Suprapubic skin (tissue), 4 donors: Measurements from ENCODE around the gene SCUBE3. TPM values are rescaled to one million over a fixed set of nuclear protein-coding genes. Genes with fewer than 3 reads are reported as not detected.

Source experiments
- DNase-seq, 2 donors: peaks; one replicate each; pipeline ENCODE4 v3.0.0-alpha.2; 2019; ENCODE audit warnings: low spot score in 2 of 2
- H3K27ac ChIP-seq: fragments of 200-600 bp; sonication (generic); one replicate; pipeline ENCODE4 v1.5.1; 2019
- H3K27me3 ChIP-seq: fragments of 200-600 bp; sonication (generic); one replicate; pipeline ENCODE4 v1.5.1; 2019
- H3K36me3 ChIP-seq: fragments of 200-600 bp; sonication (generic); one replicate; pipeline ENCODE4 v1.5.1; 2019
- H3K4me1 ChIP-seq: fragments of 200-600 bp; sonication (generic); one replicate; pipeline ENCODE4 v1.5.1; 2019
- H3K4me3 ChIP-seq: fragments of 200-600 bp; sonication (generic); one replicate; pipeline ENCODE4 v1.5.1; 2019; ENCODE audit warnings: mild to moderate bottlenecking
- H3K9me3 ChIP-seq: fragments of 200-600 bp; sonication (generic); one replicate; pipeline ENCODE4 v1.5.1; 2019
- EP300 ChIP-seq: sonication (generic); formaldehyde crosslinking; IDR thresholded peaks from one replicate; pipeline ENCODE4 v1.6.1; 2017; ENCODE audit warnings: antibody characterized with exemption
- POLR2A ChIP-seq, 2 donors: fragments of 450-650 bp; IDR thresholded peaks; one replicate each; pipeline ENCODE4 v1.6.1; 2017; ENCODE audit warnings: antibody characterized with exemption in 2 of 2, mild to moderate bottlenecking in 2 of 2, moderate library complexity in 2 of 2
- POLR2AphosphoS5 ChIP-seq, 3 donors: sonication (generic); formaldehyde crosslinking; IDR thresholded peaks; one replicate each; pipeline ENCODE4 v1.6.1; 2017; ENCODE audit warnings: antibody characterized with exemption in 3 of 3
- WGBS: methylation state at CpG from one replicate; pipeline ENCODE4 v1.1.5; 2018; 5-methylcytosine and 5-hydroxymethylcytosine counted together
- total RNA-seq, 4 donors: library from RNA; depleted of rRNA; stranded (reverse); fragments of >200 nt; gene quantifications; one replicate each; pipeline ENCODE4 v1.1.0, GENCODE V29; 2016
- TF ChIP-seq, protein P1 (sequence below), 2 donors: fragments of 200-600 bp in 1 of 2; fragments of 450-650 bp in 1 of 2; sonication (generic) in 1 of 2; IDR thresholded peaks; one replicate each; pipeline ENCODE4 v1.5.1; 2016 to 2019; ENCODE audit warnings: antibody characterized with exemption in 2 of 2, mild to moderate bottlenecking in 1 of 2, moderate library complexity in 1 of 2

SCUBE3 gene
- total RNA-seq, 4 donors from 2014 or later: 0.23 to 1.1 (median 0.73) TPM

DNA sequence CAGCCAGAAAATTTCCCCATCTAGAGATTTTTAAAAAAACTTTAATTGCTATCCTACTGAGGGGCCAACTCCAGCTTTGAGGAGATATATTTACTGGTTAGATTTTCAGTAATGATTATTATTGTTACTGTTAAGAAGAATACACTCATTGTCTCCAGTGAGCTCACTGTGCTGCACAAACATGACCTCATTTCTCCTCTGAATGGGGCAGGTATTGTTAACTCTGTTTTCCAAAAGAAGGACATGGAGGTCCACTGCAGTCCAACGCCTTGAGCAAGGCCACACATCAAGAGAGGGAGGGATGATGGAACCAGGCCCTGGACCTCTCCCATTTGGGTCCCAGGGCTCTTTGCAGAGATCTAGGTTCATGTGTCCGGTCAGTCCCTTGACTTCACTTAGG is 13.9 kb upstream of the SCUBE3 start:
- Histone ChIP-seq H3K9me3 (no peaks in the 10 kb centered on the region), H3K27ac (no peak overlapping the region), H3K36me3 (no peaks in the 10 kb centered on the region), H3K27me3 (no peaks in the 10 kb centered on the region), H3K4me3 (no peak overlapping the region), H3K4me1 (no peaks in the 10 kb centered on the region)
- DNase-seq: no peak
- 44% methylated on average over 1 of the region's 2 CpGs for WGBS
- TF ChIP-seq EP300: no peak
- no peak for TF ChIP-seq POLR2AphosphoS5 (IDR thresholded peaks at IDR 0.05)
- no peak for TF ChIP-seq POLR2A (IDR thresholded peaks at IDR 0.05)
- TF ChIP-seq, protein P1, sequence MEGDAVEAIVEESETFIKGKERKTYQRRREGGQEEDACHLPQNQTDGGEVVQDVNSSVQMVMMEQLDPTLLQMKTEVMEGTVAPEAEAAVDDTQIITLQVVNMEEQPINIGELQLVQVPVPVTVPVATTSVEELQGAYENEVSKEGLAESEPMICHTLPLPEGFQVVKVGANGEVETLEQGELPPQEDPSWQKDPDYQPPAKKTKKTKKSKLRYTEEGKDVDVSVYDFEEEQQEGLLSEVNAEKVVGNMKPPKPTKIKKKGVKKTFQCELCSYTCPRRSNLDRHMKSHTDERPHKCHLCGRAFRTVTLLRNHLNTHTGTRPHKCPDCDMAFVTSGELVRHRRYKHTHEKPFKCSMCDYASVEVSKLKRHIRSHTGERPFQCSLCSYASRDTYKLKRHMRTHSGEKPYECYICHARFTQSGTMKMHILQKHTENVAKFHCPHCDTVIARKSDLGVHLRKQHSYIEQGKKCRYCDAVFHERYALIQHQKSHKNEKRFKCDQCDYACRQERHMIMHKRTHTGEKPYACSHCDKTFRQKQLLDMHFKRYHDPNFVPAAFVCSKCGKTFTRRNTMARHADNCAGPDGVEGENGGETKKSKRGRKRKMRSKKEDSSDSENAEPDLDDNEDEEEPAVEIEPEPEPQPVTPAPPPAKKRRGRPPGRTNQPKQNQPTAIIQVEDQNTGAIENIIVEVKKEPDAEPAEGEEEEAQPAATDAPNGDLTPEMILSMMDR (IDR thresholded peaks at IDR 0.05): no peak

DNA sequence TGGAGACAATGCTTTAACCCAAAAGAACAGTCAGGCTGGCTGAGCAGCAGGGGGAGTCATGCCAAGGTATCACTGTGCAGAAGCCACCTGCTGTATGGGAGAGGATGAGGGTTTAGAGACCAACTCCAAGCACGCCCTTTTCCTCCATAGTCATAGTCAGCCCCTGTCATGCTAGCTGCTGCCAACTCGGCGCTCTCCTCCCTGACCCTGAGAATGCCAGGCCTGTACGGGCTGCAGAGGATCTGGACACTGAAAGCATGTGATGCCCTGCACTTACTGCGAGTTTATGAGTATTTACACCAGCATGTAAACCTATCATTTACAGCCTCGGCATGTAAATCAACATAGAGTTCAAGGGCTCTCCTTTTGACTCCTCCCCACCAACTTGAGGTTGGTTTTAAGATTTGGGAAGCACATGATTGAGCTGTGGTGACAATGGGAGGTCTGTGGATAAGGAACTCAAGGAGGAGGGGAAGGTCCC is 11.7 kb upstream of the SCUBE3 start:
- no peak for DNase-seq
- no peak overlapping the region for H3K4me3 ChIP-seq
- no peaks in the 10 kb centered on the region for H3K9me3 ChIP-seq
- no peaks in the 10 kb centered on the region for H3K4me1 ChIP-seq
- H3K27me3 ChIP-seq: no peaks in the 10 kb centered on the region
- no peak overlapping the region for H3K27ac ChIP-seq
- no peaks in the 10 kb centered on the region for H3K36me3 ChIP-seq
- TF ChIP-seq POLR2AphosphoS5 (IDR thresholded peaks at IDR 0.05): no peak
- TF ChIP-seq POLR2A (IDR thresholded peaks at IDR 0.05): no peak
- TF ChIP-seq EP300: no peak
- TF ChIP-seq, protein P1 (IDR thresholded peaks at IDR 0.05): no peak
- WGBS: 75% methylated on average over 6 of the region's 6 CpGs

DNA sequence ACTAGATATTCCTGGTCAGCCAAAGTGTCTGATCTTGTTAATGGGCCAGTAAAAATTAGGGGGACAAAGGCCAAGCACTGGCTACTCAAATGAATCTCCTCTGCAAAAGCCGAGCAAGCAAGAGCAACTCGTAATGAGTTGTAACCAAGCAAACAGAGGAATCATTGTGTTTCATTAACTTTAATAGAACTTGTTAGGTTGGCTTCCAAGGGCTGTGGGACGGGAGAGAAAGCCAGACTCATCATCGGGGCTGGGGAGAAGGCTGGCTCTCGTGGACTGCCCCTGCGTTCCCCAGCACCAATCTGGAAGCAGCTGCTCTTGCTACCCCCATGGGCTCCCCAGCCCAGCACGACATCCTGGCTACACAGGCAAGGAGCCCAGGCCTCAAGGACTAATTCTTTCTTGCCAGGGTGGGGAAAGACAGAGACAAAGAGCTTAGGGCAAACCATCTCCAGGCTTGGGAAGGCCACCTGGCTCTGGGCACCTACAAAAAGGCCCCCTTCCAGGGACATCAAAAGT is 10.5 kb upstream of the SCUBE3 start:
- Histone ChIP-seq H3K9me3 (no peaks in the 10 kb centered on the region), H3K36me3 (no peaks in the 10 kb centered on the region), H3K27me3 (no peaks in the 10 kb centered on the region), H3K4me3 (no peak overlapping the region), H3K4me1 (no peaks in the 10 kb centered on the region), H3K27ac (peak overlapping the region; percentile 19)
- DNase-seq: no peak
- no peak for TF ChIP-seq EP300
- no peak for TF ChIP-seq POLR2AphosphoS5 (IDR thresholded peaks at IDR 0.05)
- TF ChIP-seq POLR2A (IDR thresholded peaks at IDR 0.05): no peak
- TF ChIP-seq, protein P1 (IDR thresholded peaks at IDR 0.05): no peak
- 76% methylated on average over 7 of the region's 7 CpGs for WGBS

DNA sequence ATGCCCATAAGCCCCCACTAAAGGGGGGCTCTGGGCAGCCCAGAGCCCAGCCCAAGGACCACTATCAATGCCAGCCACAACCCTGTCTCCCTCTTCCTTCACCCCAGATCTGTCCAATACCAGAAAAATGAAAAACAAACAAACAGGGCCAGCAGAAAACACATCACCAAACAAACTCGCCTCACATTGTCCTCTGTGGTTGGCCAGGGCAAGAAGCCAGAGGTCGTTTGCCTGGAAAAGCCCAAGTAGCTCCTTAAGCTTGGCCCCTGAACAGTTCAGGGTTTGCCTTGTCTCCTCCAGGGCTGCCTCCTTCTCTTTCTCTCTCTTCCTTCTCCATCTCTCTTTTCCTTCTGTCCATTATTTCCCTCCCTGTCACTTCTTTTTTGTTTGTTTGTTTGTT is 10.1 kb upstream of the SCUBE3 start:
- WGBS: 19% methylated on average over 2 of the region's 2 CpGs
- Histone ChIP-seq H3K27ac (peak overlapping the region; percentile 19), H3K36me3 (no peaks in the 10 kb centered on the region), H3K4me1 (no peaks in the 10 kb centered on the region), H3K9me3 (no peaks in the 10 kb centered on the region), H3K27me3 (no peaks in the 10 kb centered on the region), H3K4me3 (no peak overlapping the region)
- TF ChIP-seq, protein P1 (IDR thresholded peaks at IDR 0.05): no peak
- TF ChIP-seq POLR2AphosphoS5 (IDR thresholded peaks at IDR 0.05) (no peak), POLR2A (IDR thresholded peaks at IDR 0.05) (no peak), EP300 (no peak)
- DNase-seq: no peak

DNA sequence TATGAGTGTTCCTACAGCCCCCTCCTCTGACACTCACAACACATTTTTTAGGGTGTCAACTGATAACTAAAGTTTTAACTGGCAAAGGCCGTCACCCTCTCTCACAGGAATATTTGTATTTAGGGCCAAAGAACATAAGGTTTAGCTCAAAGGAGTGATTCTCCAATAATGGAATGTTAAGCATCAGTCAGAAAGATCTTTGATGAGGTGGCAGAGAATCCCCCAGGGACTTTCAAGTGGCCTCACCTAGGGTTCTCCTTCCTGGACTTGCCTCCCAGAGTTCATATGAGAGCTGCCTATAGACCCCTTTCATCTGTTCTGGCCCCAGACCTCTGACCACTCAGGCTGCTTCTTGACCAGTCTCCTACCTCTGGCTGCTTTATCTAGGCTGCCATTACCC is 7.4 kb upstream of the SCUBE3 start:
- no peak overlapping the region for H3K4me3 ChIP-seq
- no peaks in the 10 kb centered on the region for H3K4me1 ChIP-seq
- no peaks in the 10 kb centered on the region for H3K36me3 ChIP-seq
- H3K27ac ChIP-seq: no peak overlapping the region
- TF ChIP-seq POLR2AphosphoS5 (IDR thresholded peaks at IDR 0.05) (no peak), POLR2A (IDR thresholded peaks at IDR 0.05) (no peak), EP300 (no peak)
- TF ChIP-seq, protein P1 (IDR thresholded peaks at IDR 0.05): no peak
- DNase-seq: no peak
- H3K9me3 ChIP-seq: no peaks in the 10 kb centered on the region
- 74% methylated on average over 1 of the region's 1 CpG for WGBS
- H3K27me3 ChIP-seq: peaks cover 5% of the 10 kb centered on the region
